Activated CD4-positive, alpha-beta memory T cell treated with anti-CD3 and anti-CD28 coated beads, Interleukin-2, amount 10 ng/mL, durations not matched to agents 7 days and 5 days (primary cell): ENCODE results near the gene ECHS1. TPM values are rescaled to one million over a fixed set of nuclear protein-coding genes. Genes with fewer than 3 reads are reported as not detected.
"Not testable (repeated sequence)": the region's sequence is repeated elsewhere in the genome, so short reads cannot be mapped to it uniquely, and the experiment has no call there.

Source experiments
- CTCF ChIA-PET: fragments of 350-600 bp; sonication (Branson Sonifier 250); formaldehyde crosslinking; loops from one replicate; lab custom pipeline; 2021; ENCODE audit warnings: antibody characterized with exemption, inconsistent platforms; lab: Charles Lee
- POLR2A ChIA-PET: fragments of 350-600 bp; sonication (Branson Sonifier 250); formaldehyde crosslinking; loops from one replicate; lab custom pipeline; 2021; ENCODE audit warnings: antibody characterized with exemption; lab: Charles Lee
- DNase-seq: peaks from one replicate; pipeline ENCODE4 v3.0.0-alpha.2; 2020
- H3K27ac Mint-ChIP-seq: one replicate; pipeline ENCODE4 v1.8.0; 2021; ENCODE audit warnings: mild to moderate bottlenecking, mixed read lengths
- H3K27me3 Mint-ChIP-seq: one replicate; pipeline ENCODE4 v1.8.0; 2021; ENCODE audit warnings: mixed read lengths
- H3K36me3 Mint-ChIP-seq: one replicate; pipeline ENCODE4 v1.8.0; 2021; ENCODE audit warnings: low read depth, mixed read lengths
- H3K4me1 Mint-ChIP-seq: one replicate; pipeline ENCODE4 v1.8.0; 2021; ENCODE audit warnings: mixed read lengths
- H3K4me3 Mint-ChIP-seq: one replicate; pipeline ENCODE4 v1.8.0; 2021; ENCODE audit warnings: mild to moderate bottlenecking, mixed read lengths
- H3K9me3 Mint-ChIP-seq: one replicate; pipeline ENCODE4 v1.8.0; 2021; ENCODE audit warnings: mixed read lengths
- total RNA-seq, 2 experiments: library from RNA; stranded (reverse); gene quantifications; one replicate each; pipeline ENCODE4 v1.2.3, GENCODE V29; 2021

Gene ECHS1
- total RNA-seq, 2 experiments from 2014 or later = 31.3 to 31.6 TPM

DNA sequence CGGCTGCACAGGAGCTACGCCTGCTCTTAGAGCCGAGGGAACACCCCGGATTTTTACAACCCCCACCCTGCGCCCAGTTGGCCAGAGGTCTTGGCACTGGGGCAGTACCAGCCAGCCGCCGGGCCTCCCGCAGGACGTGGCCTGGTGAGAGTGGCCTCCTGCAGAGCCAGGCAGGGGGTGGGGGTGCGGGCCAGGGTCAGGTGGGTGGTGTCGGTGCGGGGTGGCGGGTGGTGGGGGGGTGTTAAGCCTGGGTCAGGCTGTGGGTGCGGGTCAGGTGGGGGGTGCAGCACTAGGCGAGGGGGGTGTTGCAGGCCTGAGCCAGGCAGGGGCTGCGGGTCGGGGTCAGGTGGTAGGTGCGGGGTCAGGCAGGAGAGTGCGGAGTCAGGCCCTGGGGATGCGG is 647 bp downstream of the ECHS1 start:
- ChIA-PET CTCF (no interaction called here), POLR2A (interaction anchor here (1.0 to 1.8 kb wide), 6 partner anchors 15 to 22 kb away, joined by 3 to 12 read pairs (median 5); partner anchors contain the start of genes FUOM and MTG1)
- Mint-ChIP-seq H3K4me1 (peaks cover 24% of the 10 kb centered on the region), H3K27me3 (peaks cover 8% of the 10 kb centered on the region), H3K4me3 (peak overlapping the region; percentile 72), H3K27ac (no peak overlapping the region), H3K36me3 (peaks cover 4% of the 10 kb centered on the region), H3K9me3 (no peaks in the 10 kb centered on the region)
- DNase-seq = no peak

- DNase-seq = no peak
- Mint-ChIP-seq H3K9me3 (no peaks in the 10 kb centered on the region), H3K27ac (no peak overlapping the region), H3K27me3 (peaks cover 1% of the 10 kb centered on the region), H3K4me3 (peak overlapping the region; percentile 38), H3K36me3 (peaks cover 4% of the 10 kb centered on the region), H3K4me1 (peaks cover 17% of the 10 kb centered on the region)
- ChIA-PET POLR2A (interaction anchor here (1.3 to 1.4 kb wide), 2 partner anchors 9 to 20 kb away, joined by 3 to 4 read pairs; no protein-coding TSS in a partner anchor), CTCF (no interaction called here)
Measured at GRCh38 chr10:133370030-133370786, 2.9 kb downstream of the ECHS1 start.

- Mint-ChIP-seq H3K36me3 (peaks cover 4% of the 10 kb centered on the region), H3K4me3 (no peak overlapping the region), H3K27me3 (no peaks in the 10 kb centered on the region), H3K4me1 (peaks cover 8% of the 10 kb centered on the region), H3K9me3 (no peaks in the 10 kb centered on the region), H3K27ac (no peak overlapping the region)
- ChIA-PET CTCF (interaction anchor here (0.8 kb wide), 1 partner anchor 38 kb away, joined by 3 read pairs; no protein-coding TSS in a partner anchor), POLR2A (no interaction called here)
- no peak for DNase-seq
Measured at GRCh38 chr10:133368153-133368552, 5.0 kb downstream of the ECHS1 start.

GRCh38 chr10:133367461-133367860 is 5.7 kb downstream of the ECHS1 start:
- H3K36me3 Mint-ChIP-seq, H3K9me3 Mint-ChIP-seq, H3K4me3 Mint-ChIP-seq, DNase-seq, POLR2A ChIA-PET, H3K27ac Mint-ChIP-seq, H3K27me3 Mint-ChIP-seq, H3K4me1 Mint-ChIP-seq: not testable (repeated sequence)
- CTCF ChIA-PET = interaction anchor here (0.5 kb wide), 1 partner anchor 38 kb away, joined by 3 read pairs; no protein-coding TSS in a partner anchor

DNA sequence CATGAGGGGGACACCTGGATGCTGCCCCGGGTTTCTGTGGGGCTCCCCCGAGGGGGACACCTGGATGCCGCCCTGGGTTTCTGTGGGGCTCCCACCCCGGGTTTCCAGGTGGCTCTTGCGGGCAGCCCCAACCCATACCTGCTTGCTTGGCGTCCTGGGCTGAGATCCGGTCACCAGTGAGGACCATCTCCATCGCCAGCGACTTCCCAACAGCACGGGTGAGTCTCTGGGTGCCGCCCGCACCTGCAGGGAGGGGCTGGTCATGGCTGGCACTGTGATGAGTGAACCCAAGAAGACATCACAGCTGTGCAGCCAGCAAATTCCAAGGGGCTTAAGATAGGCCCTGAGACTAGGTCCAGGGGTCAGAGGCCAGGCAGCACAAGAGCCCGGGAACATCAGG is 6.4 kb downstream of the ECHS1 start:
- H3K4me1 Mint-ChIP-seq = peaks cover 3% of the 10 kb centered on the region
- ChIA-PET POLR2A (no interaction called here), CTCF (interaction anchor here (0.5 kb wide), 1 partner anchor 37 kb away, joined by 3 read pairs; no protein-coding TSS in a partner anchor)
- peaks cover 4% of the 10 kb centered on the region for H3K36me3 Mint-ChIP-seq
- no peak overlapping the region for H3K4me3 Mint-ChIP-seq
- H3K27ac Mint-ChIP-seq = no peak overlapping the region
- H3K9me3 Mint-ChIP-seq = no peaks in the 10 kb centered on the region
- H3K27me3 Mint-ChIP-seq = no peaks in the 10 kb centered on the region
- DNase-seq = no peak

- H3K4me3 Mint-ChIP-seq = no peak overlapping the region
- POLR2A ChIA-PET = no interaction called here
Measured at GRCh38 chr10:133366130-133366478, 7.0 kb downstream of the ECHS1 start.

GRCh38 chr10:133365461-133366129 is 7.6 kb downstream of the ECHS1 start:
- Mint-ChIP-seq H3K9me3 (no peaks in the 10 kb centered on the region), H3K36me3 (peaks cover 4% of the 10 kb centered on the region), H3K4me1 (no peaks in the 10 kb centered on the region), H3K27ac (no peak overlapping the region), H3K4me3 (no peak overlapping the region), H3K27me3 (no peaks in the 10 kb centered on the region)
- DNase-seq = no peak
- CTCF ChIA-PET = no interaction called here
- POLR2A ChIA-PET = no interaction called here

More at GRCh38 chr10:133366130-133366478, 7.0 kb downstream of the ECHS1 start:
- Mint-ChIP-seq H3K36me3 (peaks cover 4% of the 10 kb centered on the region), H3K9me3 (no peaks in the 10 kb centered on the region), H3K4me1 (no peaks in the 10 kb centered on the region), H3K27ac (no peak overlapping the region), H3K27me3 (no peaks in the 10 kb centered on the region)
- no peak for DNase-seq
- CTCF ChIA-PET = no interaction called here

GRCh38 chr10:133364645-133365431 is 8.3 kb downstream of the ECHS1 start:
- no peaks in the 10 kb centered on the region for H3K27me3 Mint-ChIP-seq
- H3K4me1 Mint-ChIP-seq = no peaks in the 10 kb centered on the region
- CTCF ChIA-PET = no interaction called here
- H3K9me3 Mint-ChIP-seq = no peaks in the 10 kb centered on the region
- POLR2A ChIA-PET = no interaction called here
- H3K4me3 Mint-ChIP-seq = no peak overlapping the region
- H3K36me3 Mint-ChIP-seq = peaks cover 4% of the 10 kb centered on the region
- no peak overlapping the region for H3K27ac Mint-ChIP-seq
- DNase-seq = no peak

- ChIA-PET CTCF (no interaction called here), POLR2A (no interaction called here)
- no peak for DNase-seq
- H3K27ac Mint-ChIP-seq = no peak overlapping the region
- H3K4me3 Mint-ChIP-seq = no peak overlapping the region
- H3K4me1 Mint-ChIP-seq = no peaks in the 10 kb centered on the region
- no peaks in the 10 kb centered on the region for H3K36me3 Mint-ChIP-seq
- no peaks in the 10 kb centered on the region for H3K9me3 Mint-ChIP-seq
- H3K27me3 Mint-ChIP-seq = no peaks in the 10 kb centered on the region
Measured at GRCh38 chr10:133362846-133363245, 10.3 kb downstream of the ECHS1 start.

DNA sequence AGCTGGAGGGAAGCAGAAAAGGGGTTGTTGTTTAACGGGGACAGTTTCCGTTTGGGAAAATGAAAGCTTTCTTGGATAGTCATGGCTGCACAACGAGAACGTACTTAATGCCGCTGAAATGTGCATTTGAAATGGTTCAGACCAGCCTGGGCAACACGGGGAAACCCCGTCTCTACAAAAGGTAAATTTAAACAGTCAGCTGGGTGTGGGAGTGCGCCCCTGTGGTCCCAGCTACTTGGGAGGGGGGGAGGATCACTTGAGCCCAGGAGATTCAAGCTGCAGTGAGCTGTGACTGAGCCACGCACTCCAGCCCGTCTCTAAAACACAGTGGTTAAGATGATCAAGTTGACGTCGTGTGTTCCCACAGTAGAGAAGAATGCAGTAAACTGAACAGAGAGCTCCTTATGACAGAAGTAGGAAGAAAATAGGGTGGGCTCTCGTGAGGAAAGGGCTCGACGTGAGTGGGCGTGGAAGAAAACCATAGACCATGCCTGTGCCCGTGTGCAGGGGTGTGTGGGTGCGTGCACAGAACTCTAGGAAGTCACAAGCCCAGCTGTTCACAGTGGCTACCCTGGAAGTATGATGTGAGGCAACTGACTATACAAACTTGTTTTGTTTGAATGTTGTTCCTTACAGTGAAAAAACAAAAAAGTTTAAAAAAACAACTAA is 11.2 kb downstream of the ECHS1 start:
- no peak for DNase-seq
- ChIA-PET POLR2A (interaction anchor here (0.7 to 1.9 kb wide), 4 partner anchors 9 to 76 kb away, joined by 3 to 8 read pairs (median 4); partner anchors contain the start of gene ECHS1), CTCF (no interaction called here)
- Mint-ChIP-seq H3K4me3 (no peak overlapping the region), H3K27me3 (no peaks in the 10 kb centered on the region), H3K36me3 (no peaks in the 10 kb centered on the region), H3K27ac (no peak overlapping the region), H3K4me1 (no peaks in the 10 kb centered on the region), H3K9me3 (no peaks in the 10 kb centered on the region)

GRCh38 chr10:133361227-133361626 is 11.9 kb downstream of the ECHS1 start:
- Mint-ChIP-seq H3K36me3 (no peaks in the 10 kb centered on the region), H3K4me1 (no peaks in the 10 kb centered on the region), H3K27me3 (no peaks in the 10 kb centered on the region), H3K4me3 (no peak overlapping the region), H3K9me3 (no peaks in the 10 kb centered on the region), H3K27ac (no peak overlapping the region)
- CTCF ChIA-PET = interaction anchor here (0.9 kb wide), 1 partner anchor 32 kb away, joined by 4 read pairs; no protein-coding TSS in a partner anchor
- POLR2A ChIA-PET = interaction anchor here (0.7 to 1.9 kb wide), 4 partner anchors 10 to 76 kb away, joined by 3 to 8 read pairs (median 4); partner anchors contain the start of gene ECHS1
- DNase-seq = no peak

DNA sequence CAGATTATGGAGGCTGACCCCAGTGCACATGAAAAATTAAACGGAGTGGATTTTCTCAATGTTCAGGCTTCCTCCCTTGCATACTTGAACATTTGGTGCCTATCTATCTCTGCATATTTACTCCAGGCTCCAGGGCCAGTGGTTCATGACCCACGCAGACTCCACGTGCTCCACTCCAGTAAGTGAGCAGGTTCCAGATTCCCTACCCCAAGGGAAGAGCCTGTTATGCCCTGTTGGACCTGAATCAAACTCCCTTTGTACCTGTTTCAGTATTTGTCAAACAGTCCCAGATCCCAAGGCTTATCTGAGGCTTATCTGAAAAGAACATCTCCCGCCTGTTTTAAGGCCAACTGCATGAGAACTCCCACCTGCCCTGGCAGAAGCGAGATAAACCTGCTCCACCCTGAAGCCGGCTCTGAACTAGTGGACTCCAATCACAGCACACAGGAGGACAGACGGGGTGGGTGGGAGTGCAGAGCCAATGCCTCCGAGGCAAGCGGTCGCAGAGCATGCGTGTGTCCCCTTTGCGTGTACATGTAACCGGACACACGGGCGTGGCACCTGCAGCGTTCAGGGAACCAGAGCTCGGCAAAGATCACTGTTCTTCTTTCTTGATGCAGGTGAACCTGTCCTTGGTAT is 13.1 kb downstream of the ECHS1 start:
- Mint-ChIP-seq H3K27ac (no peak overlapping the region), H3K4me3 (no peak overlapping the region), H3K36me3 (no peaks in the 10 kb centered on the region), H3K9me3 (no peaks in the 10 kb centered on the region), H3K4me1 (no peaks in the 10 kb centered on the region), H3K27me3 (no peaks in the 10 kb centered on the region)
- no peak for DNase-seq
- ChIA-PET POLR2A (interaction anchor here (1.9 kb wide), 1 partner anchor 13 kb away, joined by 5 read pairs; the partner anchor contains the start of gene ECHS1), CTCF (interaction anchor here (0.9 kb wide), 1 partner anchor 30 kb away, joined by 4 read pairs; no protein-coding TSS in a partner anchor)
